Neuronal stem cell (in vitro differentiated cells): ENCODE data around the gene IFT122.
A peak's percentile ranks its signal among the peaks of the same experiment; 100 is the strongest.
"Not testable (repeated sequence)": the region's sequence is repeated elsewhere in the genome, so short reads cannot be mapped to it uniquely, and the experiment has no call there.

Source experiments
- DNase-seq: peaks from one replicate; pipeline ENCODE4 v3.0.0-alpha.2; 2013; ENCODE audit warnings: low spot score
- H2AFZ ChIP-seq: one replicate; pipeline ENCODE4 v1.6.1; 2013; ENCODE audit warnings: mild to moderate bottlenecking, low read length, inconsistent platforms
- H2AK5ac ChIP-seq: 2 replicates; pipeline ENCODE4 v1.6.1; 2013; ENCODE audit warnings: low read depth, mild to moderate bottlenecking, inconsistent platforms, low read length, moderate library complexity, mixed read lengths
- H2BK120ac ChIP-seq: 2 replicates; pipeline ENCODE4 v1.6.1; 2013; ENCODE audit warnings: low read depth, mild to moderate bottlenecking, inconsistent platforms, low read length, moderate library complexity, mixed read lengths
- H2BK12ac ChIP-seq: one replicate; pipeline ENCODE4 v1.6.1; 2013; ENCODE audit warnings: low read length, inconsistent platforms
- H2BK15ac ChIP-seq: 2 replicates; pipeline ENCODE4 v1.6.1; 2013; ENCODE audit warnings: mild to moderate bottlenecking, low read length, inconsistent platforms, mixed read lengths
- H2BK5ac ChIP-seq: one replicate; pipeline ENCODE4 v1.6.1; 2013; ENCODE audit warnings: inconsistent platforms, mild to moderate bottlenecking, low read length, moderate library complexity
- H3K14ac ChIP-seq: one replicate; pipeline ENCODE4 v1.6.1; 2013; ENCODE audit warnings: low read length, inconsistent platforms
- H3K18ac ChIP-seq: 2 replicates; pipeline ENCODE4 v1.6.1; 2013; ENCODE audit warnings: low read length, inconsistent platforms
- H3K23ac ChIP-seq: 2 replicates; pipeline ENCODE4 v1.6.1; 2013; ENCODE audit warnings: low read depth, mild to moderate bottlenecking, mixed read lengths, low read length, inconsistent platforms; ENCODE audit not compliant: poor library complexity
- H3K27ac ChIP-seq: replicated peaks from 3 replicates; pipeline ENCODE4 v1.5.1; 2013; ENCODE audit warnings: low read length, inconsistent platforms
- H3K27me3 ChIP-seq, 3 experiments: 2 replicates each; pipeline ENCODE4 v1.6.1; 2013; ENCODE audit warnings: low read length in 3 of 3, mild to moderate bottlenecking in 2 of 3, inconsistent platforms in 1 of 3, low read depth in 1 of 3, mixed read lengths in 1 of 3, moderate library complexity in 1 of 3; ENCODE audit not compliant: control insufficient read depth in 3 of 3, insufficient read depth in 3 of 3
- H3K36me3 ChIP-seq, 2 donors: replicated peaks in 1 of 2; 2 replicates each; pipeline ENCODE4 v1.6.1; 2013; ENCODE audit warnings: low read length in 2 of 2; ENCODE audit not compliant: control insufficient read depth in 2 of 2, insufficient read depth in 2 of 2
- H3K4ac ChIP-seq: 2 replicates; pipeline ENCODE4 v1.6.1; 2013; ENCODE audit warnings: inconsistent platforms, mild to moderate bottlenecking, low read length, moderate library complexity
- H3K4me1 ChIP-seq, 2 donors: 1 replicate in 1 of 2; 2 replicates in 1 of 2; pipeline ENCODE4 v1.6.1; 2013; ENCODE audit warnings: low read length in 2 of 2, low read depth in 1 of 2; ENCODE audit not compliant: control insufficient read depth in 2 of 2, insufficient read depth in 1 of 2
- H3K4me2 ChIP-seq: one replicate; pipeline ENCODE4 v1.6.1; 2013; ENCODE audit warnings: mild to moderate bottlenecking, low read length, inconsistent platforms; ENCODE audit not compliant: insufficient read depth, poor library complexity, severe bottlenecking
- H3K4me3 ChIP-seq, 2 donors: 2 replicates each; pipeline ENCODE4 v1.5.1; 2013; ENCODE audit warnings: low read length in 2 of 2, mild to moderate bottlenecking in 2 of 2, inconsistent platforms in 1 of 2, moderate library complexity in 1 of 2
- H3K79me1 ChIP-seq: one replicate; pipeline ENCODE4 v1.6.1; 2013; ENCODE audit warnings: low read depth, mild to moderate bottlenecking, inconsistent platforms, low read length, moderate library complexity
- H3K9ac ChIP-seq: one replicate; pipeline ENCODE4 v1.6.1; 2013; ENCODE audit warnings: mild to moderate bottlenecking, low read depth, low read length, inconsistent platforms; ENCODE audit not compliant: poor library complexity
- H3K9me3 ChIP-seq, 2 donors: replicated peaks in 1 of 2; 2 replicates each; pipeline versions ENCODE3 to v1.6.1; 2013; ENCODE audit warnings: low read length in 2 of 2, mild to moderate bottlenecking in 2 of 2, inconsistent platforms in 1 of 2, low read depth in 1 of 2, mixed read lengths in 1 of 2, moderate library complexity in 1 of 2; ENCODE audit not compliant: control insufficient read depth in 2 of 2, insufficient read depth in 1 of 2
- H4K8ac ChIP-seq: one replicate; pipeline ENCODE4 v1.6.1; 2013; ENCODE audit warnings: low read depth, mild to moderate bottlenecking, inconsistent platforms, low read length, moderate library complexity
- H4K91ac ChIP-seq: one replicate; pipeline ENCODE4 v1.6.1; 2013; ENCODE audit warnings: low read length, low read depth, mild to moderate bottlenecking, inconsistent platforms; ENCODE audit not compliant: poor library complexity
- WGBS, 2 donors: extraction: QIAGEN DNeasy Blood & Tissue Kit; methylation state at CpG; one replicate each; pipeline ENCODE4 v1.1.7; 2013; ENCODE audit warnings: missing lambda C conversion rate in 2 of 2, mixed read lengths in 1 of 2; ENCODE audit not compliant: insufficient read length in 2 of 2, insufficient replicate concordance in 1 of 2; ENCODE audit errors: extremely low coverage in 2 of 2; 5-methylcytosine and 5-hydroxymethylcytosine counted together

IFT122 gene

GRCh38 chr3:129514110-129514509 lies 74.1 kb downstream of the IFT122 start:
- no peak for DNase-seq
- Histone ChIP-seq H3K4me3 (no peak overlapping the region), H4K91ac (no peak overlapping the region), H3K9ac (no peak overlapping the region), H2BK15ac (no peak overlapping the region), H3K4ac (no peak overlapping the region), H3K27ac (no peak overlapping the region), H3K4me2 (no peak overlapping the region), H2BK12ac (no peak overlapping the region), H3K27me3 (no peaks in the 10 kb centered on the region), H3K14ac (no peak overlapping the region), H2BK5ac (no peak overlapping the region), H3K4me1 (no peaks in the 10 kb centered on the region), H2AK5ac (no peak overlapping the region), H3K23ac (no peak overlapping the region), H3K36me3 (peaks cover 18 to 69% of the 10 kb centered on the region in 2 donors), H4K8ac (no peak overlapping the region), H2BK120ac (no peak overlapping the region), H3K79me1 (no peaks in the 10 kb centered on the region), H3K18ac (peak overlapping the region; percentile 23), H2AFZ (no peak overlapping the region), H3K9me3 (no peaks in the 10 kb centered on the region)
- no CpG with 5 or more reads among the region's 10 CpGs for WGBS, 2 donors

- Histone ChIP-seq H3K18ac (no peak overlapping the region), H4K91ac (no peak overlapping the region), H2BK15ac (no peak overlapping the region), H3K4ac (no peak overlapping the region), H3K4me2 (no peak overlapping the region), H2BK120ac (no peak overlapping the region), H3K4me1 (no peaks in the 10 kb centered on the region), H4K8ac (peak overlapping the region; percentile 6), H2BK5ac (no peak overlapping the region), H3K9ac (no peak overlapping the region), H3K23ac (no peak overlapping the region), H3K14ac (no peak overlapping the region), H3K9me3 (no peaks in the 10 kb centered on the region), H3K4me3 (no peak overlapping the region), H3K79me1 (no peaks in the 10 kb centered on the region), H3K27me3 (no peaks in the 10 kb centered on the region), H3K36me3 (peaks cover 22 to 64% of the 10 kb centered on the region in 2 donors), H3K27ac (no peak overlapping the region), H2BK12ac (no peak overlapping the region), H2AFZ (no peak overlapping the region), H2AK5ac (no peak overlapping the region)
- WGBS, 2 donors: no CpG with 5 or more reads among the region's 6 CpGs
- DNase-seq: no peak
Observed at GRCh38 chr3:129514563-129514962, 74.5 kb downstream of the IFT122 start.

GRCh38 chr3:129515108-129515820 lies 75.2 kb downstream of the IFT122 start:
- H2BK15ac ChIP-seq, H3K18ac ChIP-seq, H4K8ac ChIP-seq, H2BK5ac ChIP-seq, H2BK120ac ChIP-seq, H4K91ac ChIP-seq, H3K4me1 ChIP-seq, H3K4ac ChIP-seq, H2BK12ac ChIP-seq, H3K9ac ChIP-seq, DNase-seq, H3K4me2 ChIP-seq, H3K27me3 ChIP-seq, H3K79me1 ChIP-seq, H3K9me3 ChIP-seq, H3K4me3 ChIP-seq, H2AK5ac ChIP-seq, H3K14ac ChIP-seq, H3K23ac ChIP-seq, H2AFZ ChIP-seq, H3K27ac ChIP-seq: not testable (repeated sequence)
- WGBS, 2 donors: no CpG with 5 or more reads among the region's 25 CpGs
- H3K36me3 ChIP-seq: peaks cover 22 to 64% of the 10 kb centered on the region in 2 donors

GRCh38 chr3:129515821-129516432 lies 75.9 kb downstream of the IFT122 start:
- H3K79me1 ChIP-seq, H3K9me3 ChIP-seq, H2AK5ac ChIP-seq, H2BK12ac ChIP-seq, H4K8ac ChIP-seq, H3K4me2 ChIP-seq, H3K14ac ChIP-seq, H3K4me3 ChIP-seq, H3K4ac ChIP-seq, H3K23ac ChIP-seq, H3K27me3 ChIP-seq, H3K18ac ChIP-seq, H3K4me1 ChIP-seq, H2BK5ac ChIP-seq, H3K27ac ChIP-seq, H2BK15ac ChIP-seq, DNase-seq, H4K91ac ChIP-seq, H2AFZ ChIP-seq: not testable (repeated sequence)
- Histone ChIP-seq H2BK120ac (peak overlapping the region; percentile 27), H3K9ac (peak overlapping the region; percentile 35), H3K36me3 (peaks cover 18 to 63% of the 10 kb centered on the region in 2 donors)
- WGBS, 2 donors: no CpG with 5 or more reads among the region's 7 CpGs
